ENCODE results near the gene ZBTB33. TPM values are rescaled to one million over a fixed set of nuclear protein-coding genes. Genes with fewer than 3 reads are reported as not detected.

ZBTB33 gene
- total and polyA plus RNA-seq, 4 donors: 6.1 to 18.1 (median 11.5) TPM

- WGBS: under 1% methylated on average over 16 of the region's 16 CpGs
- Histone ChIP-seq H3K4me3 (ENCODE audit: low read depth in 1 of 3, low read length in 3 of 3) (peak overlapping the region; percentile 70 to 96 (median 89)), H3K9ac (ENCODE audit: low read depth in 1 of 2, low read length in 2 of 2) (peak overlapping the region; percentile 69 to 83), H3K9me3 (ENCODE audit: control insufficient read depth in 4 of 4, low read length in 3 of 4) (no peaks in the 10 kb centered on the region), H3K36me3 (ENCODE audit: control insufficient read depth in 4 of 4, insufficient read depth in 3 of 4, low read depth in 1 of 4, low read length in 3 of 4) (no peaks in the 10 kb centered on the region), H3K27ac (ENCODE audit: low read depth in 1 of 2, low read length in 2 of 2) (peak overlapping the region; percentile 86 to 97), H3K4me1 (ENCODE audit: control insufficient read depth in 4 of 4, insufficient read depth in 4 of 4, low read length in 3 of 4) (peaks cover 0 to 15% (median 4%) of the 10 kb centered on the region in 4 donors), H3K27me3 (ENCODE audit: control insufficient read depth in 4 of 4, insufficient read depth in 4 of 4, low read length in 3 of 4) (peaks cover 0 to 2% (median 0%) of the 10 kb centered on the region in 4 donors)
- no peak for DNase-seq (ENCODE audit: low spot score)
- TF ChIP-seq JUND (IDR thresholded peaks at IDR 0.05) (no peak), EGR1 (IDR thresholded peaks at IDR 0.05; ENCODE audit: low read depth in 2 of 2) (no peak), SP1 (IDR thresholded peaks at IDR 0.05) (no peak), TAF1 (conservative IDR thresholded peaks at IDR 0.05) (no peak), NR2F2 (IDR thresholded peaks at IDR 0.05) (no peak), CTCF (IDR thresholded peaks at IDR 0.05; ENCODE audit: low read depth, low read length, missing input control) (no peak), GABPA (IDR thresholded peaks at IDR 0.05 in 1 of 2, conservative IDR thresholded peaks at IDR 0.05 in 1 of 2) (no peak), FOXA2 (IDR thresholded peaks at IDR 0.05) (no peak), MAX (IDR thresholded peaks at IDR 0.05) (no peak), REST (IDR thresholded peaks at IDR 0.05) (no peak), RAD21 (IDR thresholded peaks at IDR 0.05) (no peak), ZBTB33 (IDR thresholded peaks at IDR 0.05) (no peak), HNF4G (IDR thresholded peaks at IDR 0.05) (no peak), YY1 (IDR thresholded peaks at IDR 0.05) (no peak), HNF4A (conservative IDR thresholded peaks at IDR 0.05) (no peak), ATF3 (IDR thresholded peaks at IDR 0.05) (no peak), FOXA1 (IDR thresholded peaks at IDR 0.05) (no peak), RXRA (IDR thresholded peaks at IDR 0.05) (no peak)
Measured at GRCh38 chrX:120244395-120244734, 6.2 kb upstream of the ZBTB33 start.
